CD14-positive monocyte (primary cell): ENCODE results near the gene SIPA1L3. TPM values are rescaled to one million over a fixed set of nuclear protein-coding genes. Genes with fewer than 3 reads are reported as not detected.

ENCODE experiments used
- DNase-seq, 3 donors: peaks; one replicate each; pipeline ENCODE4 v3.0.0-alpha.2; 2011 to 2022
- H2AFZ ChIP-seq: 2 replicates; pipeline ENCODE4 v1.6.0; 2012; ENCODE audit warnings: mild to moderate bottlenecking, low read depth, low read length, inconsistent platforms; ENCODE audit not compliant: insufficient read depth, poor library complexity, severe bottlenecking
- H3K27ac ChIP-seq, 2 donors: 1 replicate in 1 of 2; 2 replicates in 1 of 2; pipeline ENCODE4 v1.5.1; 2012 to 2013; ENCODE audit warnings: low read length in 2 of 2, control low read depth in 1 of 2, inconsistent platforms in 1 of 2, low read depth in 1 of 2, mild to moderate bottlenecking in 1 of 2
- H3K27me3 ChIP-seq, 2 donors: one replicate each; pipeline versions ENCODE4 v1.6.0 to v1.6.1; 2011 to 2013; ENCODE audit warnings: low read length in 2 of 2; ENCODE audit not compliant: control insufficient read depth in 2 of 2, insufficient read depth in 2 of 2
- H3K36me3 ChIP-seq, 2 donors: replicated peaks in 1 of 2; 1 replicate in 1 of 2; 2 replicates in 1 of 2; pipeline versions ENCODE4 v1.5.1 to v1.6.1; 2012 to 2013; ENCODE audit warnings: low read length in 2 of 2, control low read depth in 1 of 2, inconsistent platforms in 1 of 2, mild to moderate bottlenecking in 1 of 2; ENCODE audit not compliant: insufficient read depth in 2 of 2, control insufficient read depth in 1 of 2
- H3K4me1 ChIP-seq, 2 donors: 1 replicate in 1 of 2; 2 replicates in 1 of 2; pipeline versions ENCODE4 v1.5.1 to v1.6.1; 2012 to 2013; ENCODE audit warnings: low read length in 2 of 2, control low read depth in 1 of 2, inconsistent platforms in 1 of 2, mild to moderate bottlenecking in 1 of 2, moderate library complexity in 1 of 2; ENCODE audit not compliant: insufficient read depth in 2 of 2, control insufficient read depth in 1 of 2
- H3K4me2 ChIP-seq: replicated peaks from 2 replicates; pipeline ENCODE3; 2012; ENCODE audit warnings: low read length, moderate library complexity, mild to moderate bottlenecking; ENCODE audit not compliant: poor library complexity, severe bottlenecking; ENCODE audit errors: extremely low read depth
- H3K4me3 ChIP-seq, 3 experiments: fragments of 200-600 bp in 1 of 3; sonication (generic) in 1 of 3; replicated peaks in 1 of 3; 1 replicate in 2 of 3; 2 replicates in 1 of 3; pipeline ENCODE4 v1.5.1; 2011 to 2013; ENCODE audit warnings: low read length in 3 of 3, mild to moderate bottlenecking in 3 of 3, control low read depth in 2 of 3, low read depth in 2 of 3, inconsistent platforms in 1 of 3, moderate library complexity in 1 of 3
- H3K79me2 ChIP-seq: 2 replicates; pipeline ENCODE4 v1.6.0; 2012; ENCODE audit warnings: mild to moderate bottlenecking, control low read depth, inconsistent platforms, low read length, moderate library complexity; ENCODE audit not compliant: insufficient read depth
- H3K9ac ChIP-seq: 2 replicates; pipeline ENCODE4 v1.6.0; 2017; ENCODE audit warnings: low read length, mild to moderate bottlenecking; ENCODE audit not compliant: insufficient read depth, poor library complexity, severe bottlenecking
- H3K9me3 ChIP-seq, 2 donors: replicated peaks in 1 of 2; 1 replicate in 1 of 2; 2 replicates in 1 of 2; pipeline versions ENCODE4 v1.5.1 to v1.6.1; 2012 to 2013; ENCODE audit warnings: low read length in 2 of 2, control low read depth in 1 of 2; ENCODE audit not compliant: control insufficient read depth in 1 of 2, insufficient read depth in 1 of 2
- H4K20me1 ChIP-seq: 2 replicates; pipeline ENCODE4 v1.6.0; 2012; ENCODE audit warnings: mild to moderate bottlenecking, low read length, control low read depth, moderate library complexity; ENCODE audit not compliant: insufficient read depth
- H3K27ac Mint-ChIP-seq, 7 donors: one replicate each; pipeline ENCODE4 v1.8.0; 2020; ENCODE audit warnings: mild to moderate bottlenecking in 7 of 7, mixed read lengths in 7 of 7, moderate library complexity in 6 of 7, inconsistent platforms in 2 of 7
- H3K27me3 Mint-ChIP-seq, 3 donors: one replicate each; pipeline ENCODE4 v1.8.0; 2021 to 2022; ENCODE audit warnings: low read depth in 3 of 3, mild to moderate bottlenecking in 3 of 3, mixed read lengths in 3 of 3, moderate library complexity in 3 of 3, inconsistent platforms in 1 of 3
- H3K36me3 Mint-ChIP-seq, 2 donors: one replicate each; pipeline ENCODE4 v1.8.0; 2020; ENCODE audit warnings: mixed read lengths in 2 of 2, inconsistent platforms in 1 of 2, mild to moderate bottlenecking in 1 of 2
- H3K4me1 Mint-ChIP-seq: one replicate; pipeline ENCODE4 v1.8.0; 2020; ENCODE audit warnings: mild to moderate bottlenecking, mixed read lengths
- H3K4me3 Mint-ChIP-seq, 2 donors: one replicate each; pipeline ENCODE4 v1.8.0; 2020; ENCODE audit warnings: mild to moderate bottlenecking in 2 of 2, mixed read lengths in 2 of 2, moderate library complexity in 1 of 2
- H3K9me3 Mint-ChIP-seq, 7 donors: one replicate each; pipeline ENCODE4 v1.8.0; 2020 to 2022; ENCODE audit warnings: mixed read lengths in 7 of 7, mild to moderate bottlenecking in 6 of 7, moderate library complexity in 6 of 7, inconsistent platforms in 2 of 7
- CTCF ChIP-seq: fragments of 200-600 bp; IDR thresholded peaks from one replicate; pipeline ENCODE4 v1.8.0; 2022; ENCODE audit warnings: antibody characterized with exemption, mild to moderate bottlenecking
- WGBS: methylation state at CpG from one replicate; pipeline ENCODE4 v1.1.5; 2013; ENCODE audit warnings: missing lambda C conversion rate; ENCODE audit not compliant: insufficient coverage; 5-methylcytosine and 5-hydroxymethylcytosine counted together
- intact Hi-C, 2 donors: fragments of 100-400 bp; cut with micrococcal nuclease; formaldehyde crosslinking; loops; one replicate each; pipeline versions ENCODE4 v1.15.0 to v1.15.1; 2023
- polyA plus RNA-seq, 3 donors: library from polyadenylated mRNA; depleted of rRNA in 1 of 3; unstranded in 2 of 3; stranded (reverse) in 1 of 3; fragments of 300-500 nt in 2 of 3; fragments of >200 nt in 1 of 3; fragmentation: Illumina TruSeq in 2 of 3; gene quantifications; 1 replicate in 2 of 3; 2 replicates in 1 of 3; pipeline ENCODE4 v1.2.3, GENCODE V29; 2012 to 2021

The SIPA1L3 gene
- polyA plus RNA-seq, 3 donors: 0.55 to 4.5 (median 0.99) TPM

- Mint-ChIP-seq H3K4me3 (no peak overlapping the region), H3K27ac (peak overlapping the region in 2 of 7 donors; percentile 30 to 57), H3K36me3 (peaks cover 32 to 46% of the 10 kb centered on the region in 2 donors), H3K4me1 (no peaks in the 10 kb centered on the region), H3K9me3 (peaks cover 0 to 15% (median 4%) of the 10 kb centered on the region in 7 donors), H3K27me3 (peaks cover 0 to 2% (median 0%) of the 10 kb centered on the region in 3 donors)
- H3K36me3 ChIP-seq: peaks cover 7 to 8% of the 10 kb centered on the region in 2 donors
- intact Hi-C loops: no loop called here
- no peaks in the 10 kb centered on the region for H3K4me1 ChIP-seq
- no peak overlapping the region for H3K9ac ChIP-seq
- no peaks in the 10 kb centered on the region for H4K20me1 ChIP-seq
- no peak overlapping the region for H3K27ac ChIP-seq
- H3K27me3 ChIP-seq: no peaks in the 10 kb centered on the region
- no peak overlapping the region for H3K4me2 ChIP-seq
- H3K79me2 ChIP-seq: no peaks in the 10 kb centered on the region
- H2AFZ ChIP-seq: no peak overlapping the region
- DNase-seq: no peak
- TF ChIP-seq CTCF: no peak
- H3K9me3 ChIP-seq: no peaks in the 10 kb centered on the region
- 79% methylated on average over 9 of the region's 10 CpGs for WGBS
- H3K4me3 ChIP-seq: no peak overlapping the region
Measured at GRCh38 chr19:38195237-38195636, 288.2 kb downstream of the SIPA1L3 start.

GRCh38 chr19:38196245-38196837 lies 289.3 kb downstream of the SIPA1L3 start:
- no peak overlapping the region for H3K27ac ChIP-seq
- no peak overlapping the region for H3K4me2 ChIP-seq
- no peaks in the 10 kb centered on the region for H3K4me1 ChIP-seq
- no peaks in the 10 kb centered on the region for H3K27me3 ChIP-seq
- no peak overlapping the region for H2AFZ ChIP-seq
- H3K36me3 Mint-ChIP-seq: peaks cover 34 to 48% of the 10 kb centered on the region in 2 donors
- H3K4me1 Mint-ChIP-seq: peaks cover 2% of the 10 kb centered on the region
- H3K9me3 ChIP-seq: no peaks in the 10 kb centered on the region
- no peaks in the 10 kb centered on the region for H4K20me1 ChIP-seq
- TF ChIP-seq CTCF: no peak
- peaks cover 7 to 8% of the 10 kb centered on the region in 2 donors for H3K36me3 ChIP-seq
- no peak for DNase-seq
- peak overlapping the region in 3 of 7 donors; percentile 26 to 85 (median 58) for H3K27ac Mint-ChIP-seq
- WGBS: 97% methylated on average over 9 of the region's 13 CpGs
- peaks cover 0 to 2% (median 0%) of the 10 kb centered on the region in 3 donors for H3K27me3 Mint-ChIP-seq
- H3K79me2 ChIP-seq: no peaks in the 10 kb centered on the region
- no peak overlapping the region for H3K9ac ChIP-seq
- no peak overlapping the region for H3K4me3 Mint-ChIP-seq
- H3K4me3 ChIP-seq: no peak overlapping the region
- intact Hi-C loops: no loop called here
- peaks cover 0 to 15% (median 4%) of the 10 kb centered on the region in 7 donors for H3K9me3 Mint-ChIP-seq
